ENCODE results near the gene ARHGEF28.

DNA sequence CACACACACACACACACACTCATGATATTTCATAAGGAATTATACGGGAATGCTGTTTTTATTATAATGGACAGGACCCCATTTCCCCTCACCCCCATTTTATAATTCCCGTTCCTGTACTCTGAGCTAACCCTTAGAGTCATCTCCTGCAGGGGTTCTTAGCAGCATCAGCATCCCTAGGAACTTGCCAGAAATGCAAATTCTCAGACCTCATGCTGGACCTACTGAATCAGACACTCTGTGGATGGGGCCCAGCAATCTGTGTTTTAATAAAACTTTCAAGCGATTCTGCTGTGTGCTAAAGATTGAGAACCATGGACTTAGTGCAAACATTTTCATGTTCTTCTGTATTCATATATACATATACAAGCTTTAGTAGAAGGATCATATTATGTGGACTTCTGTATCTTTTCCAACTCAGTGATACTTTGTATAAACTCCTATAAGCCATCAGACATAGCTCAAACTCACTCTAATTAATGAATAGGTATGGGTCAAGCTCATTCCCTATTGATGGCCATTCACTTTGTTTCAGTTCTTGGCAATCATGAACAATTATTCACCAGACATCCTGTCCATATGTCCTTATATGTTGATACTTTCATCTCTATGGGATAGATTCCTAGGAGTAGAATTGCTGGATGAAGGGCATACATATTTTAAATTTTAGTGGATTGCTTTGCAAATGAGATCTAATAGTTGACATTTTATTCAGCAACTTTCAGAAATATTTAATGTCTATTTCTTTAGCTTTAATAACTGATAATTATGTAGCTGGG, 65.5 kb downstream of the ARHGEF28 start:
- no peak for TF ChIP-seq POLR2AphosphoS5 (IDR thresholded peaks at IDR 0.05; ENCODE audit: low read depth, low read length)
- TF ChIP-seq, protein P1, sequence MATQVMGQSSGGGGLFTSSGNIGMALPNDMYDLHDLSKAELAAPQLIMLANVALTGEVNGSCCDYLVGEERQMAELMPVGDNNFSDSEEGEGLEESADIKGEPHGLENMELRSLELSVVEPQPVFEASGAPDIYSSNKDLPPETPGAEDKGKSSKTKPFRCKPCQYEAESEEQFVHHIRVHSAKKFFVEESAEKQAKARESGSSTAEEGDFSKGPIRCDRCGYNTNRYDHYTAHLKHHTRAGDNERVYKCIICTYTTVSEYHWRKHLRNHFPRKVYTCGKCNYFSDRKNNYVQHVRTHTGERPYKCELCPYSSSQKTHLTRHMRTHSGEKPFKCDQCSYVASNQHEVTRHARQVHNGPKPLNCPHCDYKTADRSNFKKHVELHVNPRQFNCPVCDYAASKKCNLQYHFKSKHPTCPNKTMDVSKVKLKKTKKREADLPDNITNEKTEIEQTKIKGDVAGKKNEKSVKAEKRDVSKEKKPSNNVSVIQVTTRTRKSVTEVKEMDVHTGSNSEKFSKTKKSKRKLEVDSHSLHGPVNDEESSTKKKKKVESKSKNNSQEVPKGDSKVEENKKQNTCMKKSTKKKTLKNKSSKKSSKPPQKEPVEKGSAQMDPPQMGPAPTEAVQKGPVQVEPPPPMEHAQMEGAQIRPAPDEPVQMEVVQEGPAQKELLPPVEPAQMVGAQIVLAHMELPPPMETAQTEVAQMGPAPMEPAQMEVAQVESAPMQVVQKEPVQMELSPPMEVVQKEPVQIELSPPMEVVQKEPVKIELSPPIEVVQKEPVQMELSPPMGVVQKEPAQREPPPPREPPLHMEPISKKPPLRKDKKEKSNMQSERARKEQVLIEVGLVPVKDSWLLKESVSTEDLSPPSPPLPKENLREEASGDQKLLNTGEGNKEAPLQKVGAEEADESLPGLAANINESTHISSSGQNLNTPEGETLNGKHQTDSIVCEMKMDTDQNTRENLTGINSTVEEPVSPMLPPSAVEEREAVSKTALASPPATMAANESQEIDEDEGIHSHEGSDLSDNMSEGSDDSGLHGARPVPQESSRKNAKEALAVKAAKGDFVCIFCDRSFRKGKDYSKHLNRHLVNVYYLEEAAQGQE (IDR thresholded peaks at IDR 0.05; ENCODE audit: insufficient read depth in 1 of 2, low read depth in 2 of 2, low read length in 2 of 2) = no peak
- TF ChIP-seq TAF1 (IDR thresholded peaks at IDR 0.05; ENCODE audit: borderline replicate concordance, insufficient read depth, low read length) = no peak
